ENCODE measurements around the gene SCG3.

The SCG3 gene

DNA sequence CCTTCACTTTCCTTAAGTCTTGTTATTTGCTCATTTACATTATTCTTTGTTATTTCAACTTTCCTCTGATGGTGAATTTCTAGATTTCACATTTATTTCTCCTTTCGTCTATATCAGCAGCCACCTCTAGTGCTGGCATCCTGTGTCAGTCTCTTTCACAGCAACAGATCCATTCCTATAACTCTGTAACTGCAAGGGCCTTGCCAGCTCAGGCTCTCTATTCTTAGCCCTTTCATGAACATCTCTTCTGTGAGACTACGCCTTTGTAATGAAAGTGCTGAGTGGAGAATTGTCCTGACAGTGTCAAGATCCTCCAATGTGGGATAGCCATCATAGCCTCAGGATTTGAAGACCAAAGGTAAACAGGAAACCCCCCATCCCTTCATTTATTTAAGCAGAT, 3.9 kb upstream of the SCG3 start:
- DNase-seq (ENCODE audit: extremely low read depth in 1 of 2, low read depth in 1 of 2), result no peak

DNA sequence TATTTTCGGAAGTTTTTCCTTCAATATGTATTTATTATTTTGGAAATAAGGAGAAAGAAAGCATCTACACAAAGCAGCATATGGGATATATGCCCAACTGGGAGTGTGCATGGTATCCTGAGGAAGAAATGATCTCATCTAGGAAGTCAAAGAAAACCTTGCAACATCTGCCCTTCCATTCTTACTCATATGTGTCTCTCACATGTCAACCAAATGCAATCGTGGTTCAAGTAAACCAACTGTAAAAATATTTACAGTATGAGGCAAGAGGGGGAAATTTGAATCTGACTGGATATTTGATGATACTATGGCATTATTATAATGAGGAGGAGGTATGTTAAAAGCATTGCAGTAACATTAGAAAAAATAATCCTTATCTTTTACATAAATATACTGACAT, 3.2 kb upstream of the SCG3 start:
- DNase-seq (ENCODE audit: extremely low read depth in 1 of 2, low read depth in 1 of 2), result no peak

- DNase-seq (ENCODE audit: extremely low read depth in 1 of 2, low read depth in 1 of 2), result no peak
These were observed 982 bp upstream of the SCG3 start for GRCh38 chr15:51680321-51680720.

DNA sequence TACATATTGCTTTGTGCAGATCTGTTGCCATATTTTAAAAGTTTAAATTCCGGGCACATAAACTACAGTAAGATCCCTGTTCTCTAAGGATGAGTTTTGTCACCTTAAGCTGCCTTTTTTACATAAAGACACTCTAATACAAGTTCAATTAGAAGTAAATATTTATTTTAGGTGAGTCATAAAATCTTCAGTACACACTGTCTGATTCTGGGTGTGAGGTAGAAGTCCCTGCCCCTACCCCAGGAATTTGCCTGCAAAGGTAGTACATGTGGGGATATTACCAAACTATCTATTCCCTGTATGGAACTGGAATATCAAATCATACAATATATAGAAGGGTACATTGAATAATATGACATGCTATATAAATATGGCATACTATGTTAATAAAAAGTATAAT, 6.3 kb downstream of the SCG3 start:
- no peak for DNase-seq (ENCODE audit: extremely low read depth in 1 of 2, low read depth in 1 of 2)

DNA sequence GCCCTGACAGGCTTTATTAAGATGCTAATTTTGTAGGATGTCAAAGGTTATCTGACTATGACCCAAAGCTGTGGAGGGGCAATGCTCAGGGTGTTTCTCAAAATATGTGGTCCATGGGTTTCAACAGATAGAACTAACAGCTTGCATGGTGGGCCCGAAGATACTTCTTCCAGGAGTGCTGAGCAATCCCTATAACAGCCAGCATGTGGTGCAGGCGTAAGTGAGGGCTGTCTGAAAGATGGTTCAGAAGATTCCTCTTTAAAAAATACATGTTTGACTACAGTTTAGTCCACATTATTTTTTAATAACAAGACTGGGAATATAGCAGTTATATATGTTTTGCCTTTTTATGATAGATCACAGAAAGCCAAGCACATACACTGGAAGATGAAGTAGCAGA, 7.6 kb downstream of the SCG3 start:
- no peak for DNase-seq (ENCODE audit: extremely low read depth in 1 of 2, low read depth in 1 of 2)

DNA sequence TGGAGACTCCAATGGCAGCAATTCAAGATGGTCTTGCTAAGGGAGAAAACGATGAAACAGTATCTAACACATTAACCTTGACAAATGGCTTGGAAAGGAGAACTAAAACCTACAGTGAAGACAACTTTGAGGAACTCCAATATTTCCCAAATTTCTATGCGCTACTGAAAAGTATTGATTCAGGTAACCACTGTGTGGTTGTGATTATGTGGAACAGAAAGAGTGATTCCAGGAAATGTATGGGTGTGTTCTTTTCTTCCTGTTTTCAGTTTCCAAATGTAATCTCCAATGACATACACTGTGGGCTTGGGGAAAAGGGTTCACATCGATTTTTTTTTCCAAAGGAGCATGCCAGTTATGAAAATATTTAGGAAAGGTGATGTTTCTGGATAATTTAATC, 10.9 kb downstream of the SCG3 start:
- DNase-seq (ENCODE audit: extremely low read depth in 1 of 2, low read depth in 1 of 2), result no peak

DNA sequence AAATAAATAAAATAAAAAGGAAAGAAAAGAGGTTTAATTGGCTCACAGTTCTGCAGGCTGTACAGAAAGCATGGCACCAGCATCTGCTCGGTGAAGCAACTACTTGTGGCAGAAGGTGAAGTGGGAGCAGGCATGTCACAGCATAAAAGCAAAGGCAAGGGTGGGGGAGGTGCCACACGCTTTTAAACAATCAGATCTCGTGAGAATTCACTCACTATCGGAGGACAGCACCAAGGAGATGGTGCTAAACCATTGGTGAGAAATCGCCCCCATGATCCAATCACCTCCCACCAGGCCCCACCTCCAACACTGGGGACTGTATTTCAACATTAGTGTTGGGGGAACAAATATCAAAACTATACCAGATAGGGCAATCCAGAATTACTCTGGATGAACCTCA, 15.3 kb downstream of the SCG3 start:
- no peak for DNase-seq (ENCODE audit: extremely low read depth in 1 of 2, low read depth in 1 of 2)

- DNase-seq (ENCODE audit: extremely low read depth in 1 of 2, low read depth in 1 of 2), result no peak
These were observed 15.9 kb downstream of the SCG3 start for GRCh38 chr15:51697163-51697562.

GRCh38 chr15:51699373-51699772, 18.1 kb downstream of the SCG3 start:
- DNase-seq (ENCODE audit: extremely low read depth in 1 of 2, low read depth in 1 of 2), result no peak

- no peak for DNase-seq (ENCODE audit: extremely low read depth in 1 of 2, low read depth in 1 of 2)
These were observed 21.4 kb downstream of the SCG3 start for GRCh38 chr15:51702710-51703109.

DNA sequence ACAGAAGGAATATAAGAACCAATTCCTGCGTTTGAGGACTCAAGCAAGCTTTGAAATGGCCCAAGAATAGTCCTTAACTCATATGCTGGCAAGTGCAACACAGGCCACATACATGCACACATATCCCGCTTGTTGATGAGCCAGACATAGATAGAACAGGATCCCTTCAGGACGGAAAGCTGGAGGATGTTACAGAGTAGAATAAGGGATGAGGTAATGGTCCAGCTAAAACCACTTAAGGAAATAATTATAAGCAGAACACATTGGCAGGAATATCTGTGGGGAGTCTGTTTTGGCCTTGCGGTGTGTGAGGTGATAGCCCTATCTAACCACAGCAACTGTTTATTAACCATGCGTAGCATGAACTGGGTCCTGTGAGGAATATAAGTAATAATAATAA, 25.0 kb downstream of the SCG3 start:
- DNase-seq (ENCODE audit: extremely low read depth in 1 of 2, low read depth in 1 of 2), result no peak

- no peak for DNase-seq (ENCODE audit: extremely low read depth in 1 of 2, low read depth in 1 of 2)
These were observed 25.8 kb downstream of the SCG3 start for GRCh38 chr15:51706926-51707608.

DNA sequence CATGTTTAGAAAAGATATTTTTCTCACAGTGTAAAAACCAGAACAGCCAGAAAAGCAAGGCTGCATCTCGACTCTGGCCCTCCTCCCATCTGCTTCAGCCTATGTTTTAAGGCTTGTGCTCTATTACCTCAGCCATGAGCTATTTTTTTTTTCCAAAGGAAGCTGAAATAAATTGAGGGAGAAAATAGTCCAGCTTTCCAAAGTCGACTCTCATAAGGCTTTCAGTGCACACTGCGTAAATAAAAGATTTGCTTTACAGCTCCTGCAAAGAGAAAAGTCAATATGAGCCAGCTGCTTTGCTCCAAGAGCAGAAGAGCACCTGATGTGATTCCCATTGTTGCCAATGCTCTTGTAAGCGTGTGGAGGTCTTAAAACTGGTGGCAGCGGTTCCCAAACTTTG, 26.7 kb downstream of the SCG3 start:
- DNase-seq (ENCODE audit: extremely low read depth in 1 of 2, low read depth in 1 of 2), result no peak

DNA sequence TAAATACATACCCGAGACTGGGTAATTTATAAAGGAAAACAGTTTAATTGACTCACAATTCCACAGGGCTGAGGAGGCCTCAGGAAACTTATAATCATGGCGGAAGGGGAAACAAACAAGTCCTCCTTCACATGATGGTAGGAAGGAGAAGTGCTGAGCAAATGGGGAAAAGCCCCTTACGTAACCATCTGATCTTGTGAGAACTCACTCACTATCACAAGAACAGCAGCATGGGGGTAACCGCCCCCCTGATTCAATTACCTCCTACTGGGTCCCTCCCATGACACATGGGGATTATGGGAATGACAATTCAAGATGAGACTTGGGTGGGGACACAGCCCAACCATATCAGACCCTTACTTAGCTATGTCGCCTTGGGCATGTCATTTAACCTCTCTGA, 27.7 kb downstream of the SCG3 start:
- DNase-seq (ENCODE audit: extremely low read depth in 1 of 2, low read depth in 1 of 2), result no peak

DNA sequence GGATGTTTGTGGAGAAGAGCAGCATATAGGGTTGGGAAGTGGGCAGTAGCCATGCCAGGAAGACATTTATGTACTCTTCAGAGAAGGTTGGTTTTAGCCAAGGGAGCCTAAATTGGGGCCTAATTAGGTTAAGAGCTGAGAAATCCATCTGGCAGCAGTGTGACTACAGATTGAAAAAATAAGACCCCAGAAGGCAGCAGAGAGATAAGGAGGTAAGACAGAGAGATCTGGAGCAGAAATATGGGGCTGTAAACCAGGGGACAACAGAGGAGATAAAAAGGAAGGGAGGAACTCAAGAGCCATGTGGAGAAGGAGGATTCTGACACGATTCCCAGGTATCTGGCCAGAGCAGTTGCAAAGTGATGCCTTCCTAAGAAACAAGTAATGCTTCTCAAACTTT, 32.9 kb downstream of the SCG3 start:
- no peak for DNase-seq (ENCODE audit: extremely low read depth in 1 of 2, low read depth in 1 of 2)

DNA sequence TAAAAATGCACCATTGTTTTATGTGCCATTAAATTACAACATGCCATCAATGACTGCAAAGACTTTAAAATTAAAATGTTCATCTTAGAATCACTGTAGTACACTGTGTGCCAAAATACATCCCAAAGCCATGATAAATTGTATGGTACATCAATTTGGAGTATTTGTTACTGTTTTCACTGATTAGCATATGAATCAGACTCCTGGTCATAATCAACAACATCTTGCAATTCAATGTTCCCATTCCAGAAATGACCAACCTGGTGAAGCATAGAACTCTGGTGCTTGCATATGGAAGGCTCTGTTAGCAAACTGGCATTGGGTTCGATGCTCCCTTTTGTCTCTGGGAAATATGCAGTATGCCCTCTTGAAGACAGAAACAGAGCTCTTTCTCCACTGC, 33.6 kb downstream of the SCG3 start:
- no peak for DNase-seq (ENCODE audit: extremely low read depth in 1 of 2, low read depth in 1 of 2)

DNA sequence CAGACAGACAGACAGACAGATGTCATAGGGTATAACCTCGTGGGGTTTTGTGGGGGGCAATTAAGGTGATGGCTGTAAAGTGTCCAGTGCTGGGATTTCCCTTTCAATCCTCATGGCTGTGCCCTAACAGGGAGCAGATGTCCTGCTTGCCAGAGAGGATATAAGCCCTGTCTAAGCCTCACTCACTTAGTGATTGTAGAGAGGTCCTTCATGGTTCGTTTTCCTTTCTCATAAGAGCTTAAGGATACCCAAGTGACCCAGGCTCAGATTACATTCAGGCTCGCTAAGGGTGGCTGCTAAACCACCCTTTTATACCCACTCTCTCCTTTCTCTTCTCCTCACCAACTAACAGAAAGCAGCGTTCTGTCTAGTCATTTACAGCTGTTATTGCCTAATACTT, 36.9 kb downstream of the SCG3 start:
- DNase-seq (ENCODE audit: extremely low read depth in 1 of 2, low read depth in 1 of 2), result no peak

DNA sequence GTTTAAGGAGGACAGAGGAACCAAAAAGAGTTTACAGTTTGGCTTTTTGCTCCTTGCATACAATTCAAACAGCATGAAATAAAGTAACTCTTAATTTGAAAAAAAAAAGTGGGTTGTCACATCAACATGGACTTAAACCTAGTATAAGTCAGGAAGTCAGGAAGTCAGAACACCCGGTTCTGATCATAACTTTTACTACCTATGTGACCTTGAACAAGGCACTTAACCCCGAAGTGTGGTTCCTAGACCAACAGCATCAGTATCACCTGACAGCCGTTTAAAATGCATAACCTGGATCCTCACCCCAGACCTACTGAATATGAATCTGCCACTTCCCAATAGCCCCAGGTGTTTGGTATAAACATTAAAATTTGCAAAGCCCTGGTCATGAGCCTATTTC, 37.4 kb downstream of the SCG3 start:
- no peak for DNase-seq (ENCODE audit: extremely low read depth in 1 of 2, low read depth in 1 of 2)

DNA sequence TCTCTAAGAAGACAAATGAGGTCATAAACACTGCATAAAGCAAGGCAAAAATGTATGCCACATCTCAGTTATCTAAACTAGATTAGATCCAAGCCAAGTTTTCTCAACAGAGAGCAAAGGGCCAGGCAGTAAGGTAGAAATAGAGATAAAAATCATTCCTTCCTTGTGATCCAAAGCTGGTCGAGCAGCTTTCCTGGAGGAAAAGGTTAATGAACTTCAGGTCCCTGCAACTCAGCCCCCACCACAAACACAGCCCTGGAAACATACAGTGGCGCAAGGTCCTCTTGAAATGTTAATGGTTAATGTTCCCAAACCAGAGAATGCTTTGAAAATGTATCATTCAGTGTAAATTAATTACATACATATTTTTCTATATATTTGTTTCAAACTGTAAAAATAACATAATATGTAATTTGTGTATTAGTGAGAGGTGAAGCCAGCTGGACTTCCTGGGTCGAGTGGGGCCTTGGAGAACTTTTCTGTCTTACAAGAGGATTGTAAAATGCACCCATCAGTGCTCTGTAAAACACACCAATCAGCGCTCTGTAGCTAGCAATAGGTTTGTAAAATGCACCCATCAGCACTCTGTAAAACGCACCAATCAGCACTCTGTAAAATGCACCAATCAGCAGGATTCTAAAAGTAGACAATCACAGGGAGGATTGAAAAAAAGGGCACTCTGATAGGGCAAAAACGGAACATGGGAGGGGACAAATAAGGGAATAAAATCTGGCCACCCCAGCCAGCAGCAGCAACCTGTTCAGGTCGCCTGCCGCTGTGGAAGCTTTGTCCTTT, 39.1 kb downstream of the SCG3 start:
- DNase-seq (ENCODE audit: extremely low read depth in 1 of 2, low read depth in 1 of 2), result no peak

- no peak for DNase-seq (ENCODE audit: extremely low read depth in 1 of 2, low read depth in 1 of 2)
These were observed 40.1 kb downstream of the SCG3 start for GRCh38 chr15:51721199-51721960.

GRCh38 chr15:51724199-51724598, 42.9 kb downstream of the SCG3 start:
- DNase-seq (ENCODE audit: extremely low read depth in 1 of 2, low read depth in 1 of 2), result no peak

- no peak for DNase-seq (ENCODE audit: extremely low read depth in 1 of 2, low read depth in 1 of 2)
These were observed 43.4 kb downstream of the SCG3 start for GRCh38 chr15:51724673-51725072.

Data from activated CD8-positive, alpha-beta memory T cell treated with anti-CD3 and anti-CD28 coated beads for 1 hour (primary cell).